GM18519 (cell line): Measurements from ENCODE around the gene DTWD2.
"Not testable (repeated sequence)": the region's sequence is repeated elsewhere in the genome, so short reads cannot be mapped to it uniquely, and the experiment has no call there.

Experiments
- ATAC-seq: cut with Tn5 transposase; IDR thresholded peaks from one replicate; pipeline ENCODE4 v1.9.1; 2021; ENCODE audit warnings: mild to moderate bottlenecking, moderate library complexity; ENCODE audit not compliant: unreplicated experiment, low FRiP score

The DTWD2 gene

GRCh38 chr5:118999696-119000095, 11.3 kb upstream of the DTWD2 start:
- ATAC-seq, result no peak

DNA sequence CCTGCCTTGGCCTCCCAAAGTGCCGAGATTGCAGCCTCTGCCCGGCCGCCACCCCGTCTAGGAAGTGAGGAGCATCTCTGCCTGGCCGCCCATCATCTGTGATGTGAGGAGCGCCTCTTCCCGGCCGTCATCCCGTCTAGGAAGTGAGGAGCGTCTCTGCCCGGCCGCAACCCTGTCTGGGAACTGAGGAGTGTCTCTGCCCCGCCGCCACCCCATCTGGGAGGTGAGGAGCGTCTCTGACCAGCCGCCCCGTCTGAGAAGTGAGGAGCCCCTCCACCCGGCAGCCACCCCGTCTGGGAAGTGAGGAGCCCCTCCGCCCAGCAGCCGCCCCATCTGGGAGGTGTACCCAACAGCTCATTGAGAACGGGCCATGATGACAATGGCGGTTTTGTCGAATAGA, 10.5 kb upstream of the DTWD2 start:
- not testable (repeated sequence) for ATAC-seq

- no peak for ATAC-seq
Measured at GRCh38 chr5:118996098-118996497, 7.8 kb upstream of the DTWD2 start.

DNA sequence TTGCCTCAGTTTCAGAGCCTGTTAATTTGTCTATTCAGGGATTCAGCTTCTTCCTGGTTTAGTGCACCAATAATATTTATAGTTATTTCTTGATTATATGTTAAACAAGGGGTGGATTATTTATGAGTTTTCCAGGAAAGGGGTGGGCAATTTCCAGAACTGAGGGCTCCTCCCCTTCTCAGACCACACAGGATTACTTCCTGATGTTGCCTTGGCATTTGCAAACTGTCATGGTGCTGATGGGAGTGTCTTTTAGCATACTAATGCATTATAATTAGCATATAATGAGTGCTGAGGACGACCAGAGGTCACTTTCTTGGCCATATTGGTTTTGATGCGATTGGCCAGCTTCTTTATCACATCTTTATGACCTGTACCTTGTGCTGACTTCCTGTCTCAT, 6.2 kb upstream of the DTWD2 start:
- no peak for ATAC-seq

DNA sequence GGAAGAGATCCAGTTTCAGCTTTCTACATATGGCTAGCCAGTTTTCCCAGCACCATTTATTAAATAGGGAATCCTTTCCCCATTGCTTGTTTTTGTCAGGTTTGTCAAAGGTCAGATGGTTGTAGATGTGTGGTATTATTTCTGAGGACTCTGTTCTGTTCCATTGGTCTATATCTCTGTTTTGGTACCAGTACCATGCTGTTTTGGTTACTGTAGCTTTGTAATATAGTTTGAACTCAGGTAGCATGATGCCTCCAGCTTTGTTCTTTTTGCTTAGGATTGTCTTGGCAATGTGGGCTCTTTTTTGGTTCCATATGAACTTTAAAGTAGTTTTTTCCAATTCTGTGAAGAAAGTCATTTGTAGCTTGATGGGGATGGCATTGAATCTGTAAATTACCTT, 4.8 kb upstream of the DTWD2 start:
- not testable (repeated sequence) for ATAC-seq

GRCh38 chr5:118992055-118992454, 3.7 kb upstream of the DTWD2 start:
- ATAC-seq, result not testable (repeated sequence)

GRCh38 chr5:118990582-118990981, 2.2 kb upstream of the DTWD2 start:
- ATAC-seq, result no peak

- ATAC-seq, result no peak
Measured at GRCh38 chr5:118989816-118990215, 1.5 kb upstream of the DTWD2 start.

- no peak for ATAC-seq
Measured at GRCh38 chr5:118988866-118989180, 476 bp upstream of the DTWD2 start.

- ATAC-seq, result no peak
Measured at GRCh38 chr5:118984602-118985001, 3.7 kb downstream of the DTWD2 start.

DNA sequence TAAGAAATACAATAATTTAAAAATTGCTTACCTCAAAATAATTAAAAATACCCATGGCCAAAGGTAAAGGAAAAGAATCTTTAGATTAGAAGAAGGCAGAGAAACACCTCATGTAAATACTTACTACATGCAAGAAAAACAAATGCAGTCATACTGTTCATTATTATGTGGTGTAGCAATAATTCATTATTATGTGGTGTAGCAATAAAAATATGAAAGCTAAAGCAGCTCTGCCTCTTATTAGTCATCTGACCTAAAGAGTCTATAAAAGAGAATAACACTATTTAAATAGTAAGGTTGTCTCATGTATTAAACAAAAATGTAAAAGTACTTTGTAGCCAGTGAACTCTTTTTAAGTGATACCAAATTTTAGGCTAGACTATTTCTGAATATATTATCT, 6.6 kb downstream of the DTWD2 start:
- no peak for ATAC-seq

DNA sequence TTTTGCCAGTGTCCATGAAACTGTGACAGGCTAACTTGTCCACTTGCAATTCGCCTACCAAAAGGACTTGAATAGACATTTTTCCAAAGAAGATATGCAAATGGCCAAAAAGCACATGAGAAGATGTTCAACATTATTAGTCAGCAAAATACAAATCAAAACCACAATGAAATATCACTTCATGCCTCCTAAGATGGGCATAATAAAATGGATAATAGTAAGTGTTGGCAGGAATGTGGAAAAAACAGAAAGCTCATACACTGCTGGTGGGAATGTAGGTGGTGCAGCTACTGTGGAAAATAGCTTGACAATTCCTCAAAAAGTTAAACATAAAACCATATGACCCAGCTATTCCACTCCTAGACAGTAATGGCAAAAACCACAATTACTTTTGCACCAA, 7.9 kb downstream of the DTWD2 start:
- ATAC-seq, result no peak

GRCh38 chr5:118980017-118980416, 8.3 kb downstream of the DTWD2 start:
- ATAC-seq, result no peak

- not testable (repeated sequence) for ATAC-seq
Measured at GRCh38 chr5:118973779-118974445, 14.4 kb downstream of the DTWD2 start.

DNA sequence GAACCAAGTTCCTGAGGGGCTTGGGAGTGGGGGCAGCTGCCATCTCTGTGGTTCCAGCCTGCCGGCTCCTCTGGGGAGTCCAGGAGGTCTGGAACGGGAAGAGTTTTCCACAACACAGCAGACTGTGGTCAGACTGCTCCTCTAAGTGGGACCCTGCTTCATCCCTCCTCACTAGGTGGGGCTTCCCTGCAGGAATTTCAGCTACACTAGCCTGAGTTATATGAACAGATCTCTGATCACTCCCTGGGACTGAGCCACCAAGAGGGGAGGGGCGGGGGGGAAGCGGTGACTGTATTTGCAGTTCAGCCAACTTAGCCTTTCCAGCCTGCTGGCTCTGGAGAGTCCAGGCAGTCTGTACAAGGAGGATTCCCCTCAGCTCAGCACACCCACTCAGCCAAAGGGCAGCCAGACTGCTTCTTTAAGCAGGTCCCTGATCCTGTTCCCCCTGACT, 19.4 kb downstream of the DTWD2 start:
- ATAC-seq, result no peak

- ATAC-seq, result no peak
Measured at GRCh38 chr5:118968406-118968911, 19.9 kb downstream of the DTWD2 start.

GRCh38 chr5:118967059-118967508, 21.3 kb downstream of the DTWD2 start:
- ATAC-seq, result no peak

DNA sequence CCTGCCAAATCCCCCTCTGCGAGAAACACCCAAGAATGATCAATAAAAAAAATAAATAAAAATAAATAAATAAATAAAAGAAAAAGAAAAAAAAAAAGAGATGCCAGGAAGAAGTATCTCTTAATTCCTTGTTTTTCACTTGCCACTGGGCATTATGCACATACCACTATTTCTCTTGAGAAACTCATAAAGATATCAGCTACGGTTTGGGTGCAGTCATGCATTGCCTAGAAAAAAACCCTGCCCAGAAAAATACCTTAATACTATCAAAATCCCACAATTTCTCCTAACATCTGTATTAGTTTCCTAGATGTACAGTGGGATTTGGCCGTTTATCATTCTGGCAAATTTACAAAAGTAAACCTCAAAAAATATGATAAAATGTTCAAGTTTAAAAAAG, 22.5 kb downstream of the DTWD2 start:
- no peak for ATAC-seq

GRCh38 chr5:118964970-118965369, 23.4 kb downstream of the DTWD2 start:
- ATAC-seq, result not testable (repeated sequence)

DNA sequence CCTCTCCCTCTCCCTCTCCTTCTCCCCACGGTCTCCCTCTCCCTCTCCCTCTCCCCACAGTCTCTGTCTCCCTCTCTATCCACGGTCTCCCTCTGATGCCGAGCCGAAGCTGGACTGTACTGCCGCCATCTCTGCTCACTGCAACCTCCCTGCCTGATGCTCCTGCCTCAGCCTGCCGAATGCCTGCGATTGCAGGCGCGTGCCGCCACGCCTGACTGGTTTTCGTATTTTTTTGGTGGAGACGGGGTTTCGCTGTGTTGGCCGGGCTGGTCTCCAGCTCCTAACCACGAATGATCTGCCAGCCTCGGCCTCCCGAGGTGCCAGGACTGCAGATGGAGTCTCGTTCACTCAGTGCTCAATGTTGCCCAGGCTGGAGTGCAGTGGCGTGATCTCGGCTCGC, 24.0 kb downstream of the DTWD2 start:
- ATAC-seq, result not testable (repeated sequence)

GRCh38 chr5:118963169-118963568, 25.2 kb downstream of the DTWD2 start:
- ATAC-seq, result no peak

DNA sequence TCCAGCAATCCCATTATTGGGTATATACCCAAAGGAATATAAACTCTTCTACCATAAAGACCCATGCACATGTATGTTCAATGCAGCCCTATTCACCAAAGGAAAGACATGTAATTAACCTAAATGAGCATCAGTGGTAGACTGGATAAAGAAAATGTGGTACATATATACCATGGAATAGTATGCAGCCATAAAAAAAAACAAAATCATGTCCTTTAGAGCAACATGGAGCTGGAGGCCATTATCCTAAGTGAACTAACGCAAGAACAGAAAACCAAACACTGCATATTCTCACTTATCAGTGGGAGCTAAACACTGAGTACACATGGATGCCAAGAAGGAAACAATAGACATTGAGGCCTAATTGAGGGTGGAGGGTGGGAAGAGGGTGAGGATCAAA, 27.8 kb downstream of the DTWD2 start:
- ATAC-seq, result no peak

DNA sequence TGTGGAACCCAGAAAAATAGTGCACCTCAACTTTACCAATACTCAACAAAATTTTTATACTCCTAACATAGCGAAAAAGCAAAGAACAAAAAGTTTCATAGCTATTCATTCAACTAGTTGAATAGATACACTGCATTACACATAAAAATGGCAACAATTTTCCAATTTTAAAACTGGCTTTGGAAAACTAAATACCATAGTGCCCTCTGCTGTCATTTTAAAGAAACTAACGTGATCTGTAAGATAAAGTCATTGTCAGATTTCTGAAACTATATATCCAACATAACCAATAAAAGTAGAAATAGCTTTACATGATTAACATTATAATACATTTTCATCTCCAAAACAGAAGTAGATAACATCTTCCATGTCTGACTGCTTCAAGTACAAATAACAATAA, 31.6 kb downstream of the DTWD2 start:
- no peak for ATAC-seq
